Measurements from ENCODE around the gene LAMA3.

Gene LAMA3

DNA sequence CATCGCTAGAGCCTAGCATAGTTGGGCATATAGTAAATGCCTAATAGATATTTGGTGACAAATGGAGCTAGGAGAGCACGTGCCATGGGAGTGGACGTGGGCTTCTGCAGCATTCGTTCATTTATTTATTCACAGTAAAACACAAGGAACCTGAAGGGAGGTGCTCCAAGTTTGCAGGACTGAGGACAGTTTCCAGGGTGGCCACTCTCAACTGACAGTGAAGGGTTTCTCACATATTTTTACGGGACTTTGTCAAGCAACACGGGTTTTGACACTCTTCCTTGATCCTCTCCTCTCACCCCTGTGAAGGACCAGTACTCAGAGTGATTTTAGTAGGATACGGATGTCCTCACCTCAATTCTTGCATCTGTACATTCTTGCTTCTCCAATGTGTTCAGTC, 190.3 kb downstream of the LAMA3 start:
- no peak for DNase-seq (ENCODE audit: low spot score)

GRCh38 chr18:23879966-23880565, 190.8 kb downstream of the LAMA3 start:
- no peak for DNase-seq (ENCODE audit: low spot score)

GRCh38 chr18:23880931-23881617, 191.8 kb downstream of the LAMA3 start:
- DNase-seq (ENCODE audit: low spot score) = no peak

- DNase-seq (ENCODE audit: low spot score) = no peak
Observed at GRCh38 chr18:23881778-23882177, 192.5 kb downstream of the LAMA3 start.

- DNase-seq (ENCODE audit: low spot score) = no peak
Observed at GRCh38 chr18:23882616-23883276, 193.5 kb downstream of the LAMA3 start.

GRCh38 chr18:23883277-23883790, 194.1 kb downstream of the LAMA3 start:
- no peak for DNase-seq (ENCODE audit: low spot score)

- no peak for DNase-seq (ENCODE audit: low spot score)
Observed at GRCh38 chr18:23884681-23885375, 195.6 kb downstream of the LAMA3 start.

- DNase-seq (ENCODE audit: low spot score) = no peak
Observed at GRCh38 chr18:23885750-23886149, 196.5 kb downstream of the LAMA3 start.

DNA sequence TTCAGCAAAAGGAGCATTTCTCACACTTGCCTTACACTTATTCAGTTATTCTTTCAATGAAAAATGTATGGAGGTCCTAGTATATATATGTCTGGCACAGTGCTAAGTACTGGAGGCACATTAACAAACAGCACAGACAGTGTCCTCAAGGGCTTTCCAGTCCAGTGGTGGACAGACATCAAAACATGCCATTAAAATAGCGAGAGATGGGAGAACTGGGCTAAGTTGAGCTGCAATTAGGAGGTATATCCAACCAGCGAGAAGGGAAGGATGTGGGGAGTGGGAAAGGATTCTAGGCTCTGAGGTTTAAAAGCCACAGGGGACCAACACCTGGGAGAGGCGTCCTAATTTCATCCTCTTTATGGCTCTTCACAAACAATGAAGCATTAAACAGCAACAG, 197.8 kb downstream of the LAMA3 start:
- DNase-seq (ENCODE audit: low spot score) = no peak

DNA sequence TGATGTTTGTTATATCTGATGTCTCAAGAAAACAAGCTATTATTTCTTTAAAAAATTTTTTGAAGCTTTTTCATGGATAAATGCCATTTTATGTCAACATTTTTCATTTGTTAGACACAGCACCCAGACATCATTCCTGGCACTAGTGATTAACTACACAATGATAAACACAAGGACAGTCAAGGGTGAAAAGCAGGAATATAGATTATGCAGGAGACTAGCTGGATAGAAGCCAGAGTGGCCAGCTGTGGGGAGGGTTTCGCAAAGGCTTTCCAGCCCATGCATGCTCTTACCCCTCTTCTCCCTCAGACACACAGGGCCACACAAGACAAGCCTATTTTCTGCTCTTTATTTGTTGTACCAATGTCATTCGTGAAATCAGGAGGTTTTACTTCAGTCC, 198.2 kb downstream of the LAMA3 start:
- DNase-seq (ENCODE audit: low spot score) = no peak

DNA sequence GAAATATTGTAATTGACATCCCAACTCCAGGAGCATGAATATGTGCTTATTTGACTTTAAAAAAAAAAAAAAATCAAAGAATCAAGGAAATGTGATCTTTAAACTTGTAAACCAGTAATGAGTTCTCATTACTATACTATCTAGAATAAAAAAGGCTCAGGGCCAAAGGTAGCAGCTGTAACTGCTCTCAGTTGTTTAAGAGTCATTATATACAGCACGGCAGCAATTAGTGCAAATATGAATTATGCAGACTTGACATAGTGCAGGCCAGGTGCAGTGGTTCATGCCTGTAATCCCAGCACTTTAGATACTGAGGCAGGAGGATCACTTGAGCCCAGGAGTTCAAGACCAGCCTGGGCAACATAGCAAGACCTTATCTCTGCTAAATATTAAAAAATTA, 199.6 kb downstream of the LAMA3 start:
- DNase-seq (ENCODE audit: low spot score) = no peak

DNA sequence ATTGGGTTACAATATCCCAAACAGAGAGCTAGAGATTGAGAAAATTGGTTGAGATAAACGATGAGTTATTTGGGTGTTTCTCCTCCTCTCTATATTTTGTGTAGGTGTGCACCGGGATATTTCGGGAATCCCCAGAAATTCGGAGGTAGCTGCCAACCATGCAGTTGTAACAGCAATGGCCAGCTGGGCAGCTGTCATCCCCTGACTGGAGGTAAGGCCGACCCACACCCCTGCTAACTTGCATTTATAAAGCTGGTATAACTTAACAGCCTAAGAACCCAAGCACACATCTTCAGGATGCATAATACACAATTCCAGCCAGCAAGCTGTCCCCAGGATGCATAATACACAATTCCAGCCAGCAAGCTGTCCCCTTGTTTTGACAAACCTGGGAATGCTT, 200.7 kb downstream of the LAMA3 start:
- DNase-seq (ENCODE audit: low spot score) = no peak

- no peak for DNase-seq (ENCODE audit: low spot score)
Observed at GRCh38 chr18:23890589-23890988, 201.3 kb downstream of the LAMA3 start.

DNA sequence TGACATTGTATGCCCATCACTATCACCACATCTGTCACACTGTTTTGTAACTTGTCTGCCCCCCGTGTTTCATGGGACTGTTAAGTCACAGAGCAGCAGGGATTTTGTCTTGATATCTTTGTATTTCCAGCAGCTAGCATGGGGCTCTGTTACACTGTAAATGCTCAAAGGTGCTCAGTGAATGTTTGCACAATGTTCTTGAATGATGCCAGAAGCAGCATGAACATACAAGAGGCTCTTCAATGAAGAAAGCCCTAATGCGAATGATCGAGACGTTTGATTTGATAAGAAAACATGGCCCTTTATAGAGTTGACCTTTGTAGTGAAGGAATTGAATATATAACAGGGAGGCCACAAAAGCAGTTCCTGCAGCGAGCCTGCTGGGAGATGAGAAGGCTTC, 204.4 kb downstream of the LAMA3 start:
- no peak for DNase-seq (ENCODE audit: low spot score)

DNA sequence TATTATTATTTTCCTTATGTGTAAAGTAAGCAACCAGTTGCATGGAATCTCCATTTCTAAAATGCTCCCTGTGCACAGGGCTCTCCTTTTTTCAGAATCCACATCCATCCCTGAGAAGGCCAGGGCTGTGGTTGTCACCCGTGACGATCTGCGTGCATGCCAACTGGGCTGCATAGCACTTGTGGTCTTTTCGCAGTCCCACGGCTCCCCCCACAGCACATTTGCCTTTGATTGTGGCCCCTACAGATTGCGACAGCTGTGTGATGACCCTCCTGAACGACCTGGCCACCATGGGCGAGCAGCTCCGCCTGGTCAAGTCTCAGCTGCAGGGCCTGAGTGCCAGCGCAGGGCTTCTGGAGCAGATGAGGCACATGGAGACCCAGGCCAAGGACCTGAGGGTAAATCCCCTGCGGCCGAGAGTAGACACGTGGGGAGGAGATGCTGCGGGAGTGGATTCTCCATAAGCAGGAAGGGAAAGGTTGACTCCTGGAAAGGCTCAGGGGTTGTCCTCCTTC, 205.5 kb downstream of the LAMA3 start:
- no peak for DNase-seq (ENCODE audit: low spot score)

DNA sequence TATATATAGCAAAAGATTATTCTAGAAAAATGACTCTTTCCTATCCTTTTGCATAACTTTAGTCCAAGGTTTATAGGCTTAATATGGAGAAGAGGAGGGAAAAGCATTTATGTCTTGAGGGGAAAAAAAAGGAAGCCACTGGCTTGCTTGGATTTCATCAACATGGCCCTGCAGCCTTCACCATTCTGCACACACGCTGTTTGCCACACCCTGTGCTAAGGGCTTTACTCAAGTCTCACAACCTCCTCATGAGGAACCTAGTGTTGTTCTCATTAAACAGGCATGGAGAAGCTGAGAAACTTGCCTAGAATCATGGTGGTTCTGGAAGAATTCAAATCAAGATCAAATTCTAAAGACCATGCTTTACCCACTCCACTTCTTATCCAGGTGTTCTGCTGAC, 208.0 kb downstream of the LAMA3 start:
- no peak for DNase-seq (ENCODE audit: low spot score)

GRCh38 chr18:23897733-23898132, 208.5 kb downstream of the LAMA3 start:
- peak; percentile 78 for DNase-seq (ENCODE audit: low spot score)

DNA sequence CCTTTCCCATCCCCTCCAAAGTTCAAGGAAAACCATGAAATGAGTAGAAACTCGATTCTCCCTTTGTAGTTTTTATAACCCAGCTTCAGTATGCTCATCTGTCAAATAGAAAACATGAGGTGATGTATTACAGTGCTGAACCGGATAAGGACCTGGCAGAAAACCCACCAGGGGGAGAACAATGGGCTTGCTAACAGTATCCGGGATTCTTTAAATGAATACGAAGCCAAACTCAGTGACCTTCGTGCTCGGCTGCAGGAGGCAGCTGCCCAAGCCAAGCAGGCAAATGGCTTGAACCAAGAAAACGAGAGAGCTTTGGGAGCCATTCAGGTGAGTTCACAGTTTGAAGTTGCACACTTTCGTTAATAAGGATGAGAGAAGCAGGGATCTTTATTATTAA, 211.7 kb downstream of the LAMA3 start:
- no peak for DNase-seq (ENCODE audit: low spot score)

DNA sequence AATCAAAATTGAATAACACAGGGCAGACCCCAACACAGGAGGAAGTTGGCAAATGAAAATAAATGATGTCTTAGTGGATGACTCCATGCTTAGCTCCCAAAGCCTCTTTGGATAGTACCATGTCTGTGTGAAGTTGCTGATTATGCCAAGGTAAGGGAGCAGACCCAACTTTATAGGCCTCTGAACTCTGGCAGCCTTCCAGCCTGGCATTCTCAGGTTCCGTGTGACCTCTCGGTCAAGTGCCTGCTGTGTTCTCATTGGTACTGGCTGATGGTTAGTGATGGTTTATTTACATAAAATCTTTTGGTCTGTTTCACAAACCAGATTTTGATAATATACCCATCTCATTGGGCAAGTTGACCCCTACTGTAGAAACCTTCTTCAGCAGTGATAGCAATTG, 213.1 kb downstream of the LAMA3 start:
- DNase-seq (ENCODE audit: low spot score) = no peak

- DNase-seq (ENCODE audit: low spot score) = no peak
Observed at GRCh38 chr18:23903971-23904370, 214.7 kb downstream of the LAMA3 start.

DNA sequence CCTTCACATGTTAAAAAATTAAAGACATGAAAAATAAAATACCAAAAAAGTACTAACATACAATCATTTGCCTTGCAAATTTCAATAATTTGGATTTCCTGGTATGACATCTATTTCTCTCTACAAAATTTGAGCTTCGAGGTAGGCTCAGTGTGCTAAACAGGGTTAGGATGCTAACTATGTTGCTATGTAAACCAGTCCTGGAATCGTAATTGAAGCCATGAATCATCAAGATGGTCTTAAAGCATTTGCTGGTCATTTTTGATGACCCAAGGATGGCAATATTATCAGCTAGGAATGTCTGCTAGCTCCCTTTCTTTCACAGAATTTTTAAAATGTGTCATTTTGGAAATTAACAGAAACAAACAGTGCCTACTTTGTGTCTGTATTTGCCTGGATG, 217.4 kb downstream of the LAMA3 start:
- DNase-seq (ENCODE audit: low spot score) = no peak

- DNase-seq (ENCODE audit: low spot score) = no peak
Observed at GRCh38 chr18:23908827-23909226, 219.6 kb downstream of the LAMA3 start.

GRCh38 chr18:23910032-23910431, 220.8 kb downstream of the LAMA3 start:
- DNase-seq (ENCODE audit: low spot score) = no peak
